Stimulated activated CD4-positive, alpha-beta T cell treated with anti-CD3 and anti-CD28 coated beads, Interleukin-12 subunit alpha, Interleukin-12 subunit beta, amount 100 ng/mL, for 4 hours (primary cell): Measurements from ENCODE around the gene ELMO1.

Experiments
- DNase-seq: peaks from one replicate; pipeline ENCODE4 v3.0.0-alpha.2; 2020

Gene ELMO1

GRCh38 chr7:36889182-36889581 is 559.5 kb downstream of the ELMO1 start:
- DNase-seq: no peak

GRCh38 chr7:36887969-36888368 is 560.7 kb downstream of the ELMO1 start:
- no peak for DNase-seq

- no peak for DNase-seq
Measured at GRCh38 chr7:36887233-36887632, 561.4 kb downstream of the ELMO1 start.

DNA sequence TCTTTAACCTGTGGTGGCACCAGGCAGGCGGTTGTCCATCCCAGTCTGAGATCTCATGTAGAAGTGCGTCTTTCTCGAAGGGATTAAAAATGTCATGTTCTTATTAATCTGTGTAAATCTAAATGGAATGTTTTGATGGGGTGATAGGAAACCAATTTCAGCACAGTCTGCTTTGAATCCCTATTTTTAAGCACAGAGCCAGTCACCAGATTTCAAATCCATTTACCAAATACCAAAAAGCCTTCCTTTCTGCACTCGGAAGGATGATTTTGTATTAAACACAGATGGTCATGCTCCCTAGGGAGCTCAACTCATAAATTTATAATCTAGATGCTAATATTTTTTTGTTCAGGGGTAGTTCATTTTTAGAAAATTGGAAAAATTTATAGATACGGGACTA is 563.8 kb downstream of the ELMO1 start:
- DNase-seq: no peak

DNA sequence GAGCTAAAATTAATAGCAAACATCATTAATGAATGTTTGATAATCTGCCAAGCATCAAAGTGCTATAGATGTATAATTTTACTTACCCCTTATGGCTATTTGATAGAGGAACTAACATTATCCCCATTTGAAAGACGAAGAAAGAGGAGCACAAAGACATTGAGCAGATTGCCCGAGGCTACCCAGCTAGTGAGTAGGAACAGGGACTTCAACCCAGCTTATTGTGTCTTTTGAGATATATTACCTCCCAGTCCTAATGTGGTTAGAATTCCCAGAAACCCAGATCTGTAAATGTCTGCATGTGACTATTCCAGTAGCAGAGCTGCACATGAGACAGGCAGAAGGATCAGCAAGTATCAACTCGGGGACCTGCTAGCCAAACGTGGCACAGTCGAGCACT is 564.3 kb downstream of the ELMO1 start:
- DNase-seq: no peak

DNA sequence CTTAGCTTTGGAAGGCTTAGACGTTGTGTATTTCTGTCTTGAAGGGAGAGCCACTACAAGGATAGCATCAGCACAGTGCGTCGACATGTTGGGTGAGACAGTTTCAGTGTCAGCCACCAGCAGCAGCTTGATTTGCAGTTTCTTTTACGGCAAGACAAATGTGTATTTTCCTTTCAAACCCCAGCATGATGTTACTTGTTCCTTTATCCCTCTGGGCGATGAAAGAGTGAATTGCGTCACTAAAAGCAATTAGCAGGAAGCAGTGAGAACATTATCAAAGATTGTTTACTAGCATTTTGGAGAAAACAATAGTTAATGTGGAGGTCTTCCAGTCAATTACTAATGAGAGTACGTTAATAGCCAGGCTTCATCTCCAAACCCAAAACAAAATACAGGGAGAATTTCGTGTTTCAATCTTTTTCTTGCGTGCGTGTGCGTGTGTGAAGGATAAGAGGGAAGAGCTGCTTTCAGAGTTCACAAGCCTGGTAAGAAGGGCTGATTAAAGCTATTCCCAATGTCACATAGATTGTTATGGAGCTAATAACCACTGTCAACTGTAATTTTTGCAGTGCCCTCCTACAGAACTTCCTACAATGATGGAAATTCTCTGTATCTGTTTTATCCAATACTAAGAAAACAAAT is 567.3 kb downstream of the ELMO1 start:
- no peak for DNase-seq

DNA sequence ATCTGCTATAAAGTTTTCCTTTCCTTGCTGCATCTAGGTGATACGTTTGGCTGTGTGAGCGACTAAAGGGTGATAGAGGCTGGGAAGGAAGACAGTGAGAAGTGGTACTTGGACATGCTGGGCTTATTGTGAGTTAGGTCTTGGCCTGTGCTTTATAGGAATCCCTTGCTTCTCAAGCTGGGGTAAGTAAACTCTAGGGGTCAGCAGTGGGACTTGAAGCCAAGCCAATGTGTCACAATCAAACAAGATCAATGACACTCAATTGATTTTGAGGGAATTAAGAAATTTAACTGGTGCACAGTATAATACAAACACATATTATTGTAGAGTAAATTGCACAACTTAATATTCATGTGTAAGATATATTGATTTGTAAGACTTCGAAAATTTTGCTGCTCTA is 568.6 kb downstream of the ELMO1 start:
- DNase-seq: no peak

GRCh38 chr7:36879021-36879420 is 569.6 kb downstream of the ELMO1 start:
- DNase-seq: no peak

GRCh38 chr7:36878288-36878687 is 570.4 kb downstream of the ELMO1 start:
- DNase-seq: no peak

- no peak for DNase-seq
Measured at GRCh38 chr7:36875794-36876193, 572.9 kb downstream of the ELMO1 start.

GRCh38 chr7:36874041-36874440 is 574.6 kb downstream of the ELMO1 start:
- DNase-seq: no peak

GRCh38 chr7:36871863-36872262 is 576.8 kb downstream of the ELMO1 start:
- no peak for DNase-seq

GRCh38 chr7:36871355-36871738 is 577.3 kb downstream of the ELMO1 start:
- no peak for DNase-seq

- DNase-seq: no peak
Measured at GRCh38 chr7:36870625-36871354, 577.9 kb downstream of the ELMO1 start.

DNA sequence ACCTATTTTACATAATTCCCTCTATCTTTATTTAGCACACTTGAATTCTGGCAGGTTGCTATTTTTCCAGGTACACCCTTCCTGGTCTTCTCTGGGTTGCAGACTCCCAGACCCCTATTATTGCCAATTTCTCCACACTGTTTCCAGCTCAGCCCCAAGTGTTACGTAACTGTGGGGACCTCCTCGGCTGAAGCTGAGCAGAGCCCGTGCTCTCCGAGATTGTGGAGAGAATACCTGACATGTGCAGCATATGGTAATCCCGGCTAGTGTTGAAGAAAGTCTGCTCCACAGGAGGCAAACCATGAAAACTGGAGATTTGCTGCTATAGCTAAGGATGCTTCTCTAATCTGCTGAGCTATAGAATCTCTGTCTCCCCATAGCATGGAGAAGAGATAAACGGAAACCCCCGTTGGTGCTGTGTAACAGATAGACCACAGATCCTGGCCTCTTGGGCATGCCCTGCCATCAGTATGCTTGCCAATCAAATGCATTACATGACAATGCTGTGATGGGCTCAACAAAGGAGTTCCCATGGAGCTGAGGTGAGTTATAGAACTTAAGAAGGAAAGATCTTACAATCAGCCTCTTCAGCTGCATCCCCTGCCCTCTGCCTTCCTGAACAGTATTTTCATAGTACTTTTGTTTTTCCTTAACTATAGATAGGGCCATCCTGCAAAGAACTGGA is 579.8 kb downstream of the ELMO1 start:
- no peak for DNase-seq

- no peak for DNase-seq
Measured at GRCh38 chr7:36865019-36865418, 583.6 kb downstream of the ELMO1 start.

GRCh38 chr7:36863901-36864701 is 584.6 kb downstream of the ELMO1 start:
- no peak for DNase-seq

- DNase-seq: no peak
Measured at GRCh38 chr7:36862771-36863261, 585.8 kb downstream of the ELMO1 start.

GRCh38 chr7:36861656-36862055 is 587.0 kb downstream of the ELMO1 start:
- DNase-seq: no peak

DNA sequence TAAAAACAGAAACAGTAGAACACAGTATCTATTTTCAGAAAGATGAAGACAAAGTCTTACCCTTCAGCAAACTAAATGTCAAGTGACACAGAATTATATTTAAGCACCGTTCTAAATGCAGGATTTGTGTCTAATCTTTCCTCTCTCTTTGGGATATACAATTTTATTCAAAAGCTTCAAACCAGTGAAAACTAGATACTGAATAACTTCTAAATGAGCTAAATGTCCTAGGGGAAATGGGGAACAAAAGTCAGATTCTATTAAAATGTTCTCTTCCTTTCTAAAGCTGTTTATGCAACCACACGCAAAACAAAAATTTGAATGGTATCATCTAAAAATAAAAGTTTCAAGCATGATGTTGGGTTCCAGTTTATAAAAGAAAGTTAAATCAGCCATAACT is 588.0 kb downstream of the ELMO1 start:
- no peak for DNase-seq

- no peak for DNase-seq
Measured at GRCh38 chr7:36855330-36855729, 593.3 kb downstream of the ELMO1 start.

DNA sequence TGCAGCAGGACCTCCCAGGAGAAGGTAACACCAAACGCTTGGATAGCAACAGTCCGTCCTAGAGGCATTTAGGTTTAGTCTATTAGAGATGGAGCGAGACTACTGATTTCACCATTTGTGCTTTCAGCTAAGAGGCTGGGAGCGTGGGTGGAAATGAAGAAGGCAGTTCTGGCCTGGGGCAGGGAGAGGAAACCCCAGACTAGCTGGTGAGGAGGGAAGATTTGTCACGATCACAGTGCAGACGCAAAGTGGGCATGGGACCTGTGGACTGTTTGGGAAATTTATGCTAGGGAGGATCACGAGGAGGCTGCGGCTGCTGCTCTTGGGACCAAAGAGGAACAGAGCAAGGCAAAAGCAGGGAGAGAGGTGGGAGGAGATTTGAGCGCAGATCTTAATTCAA is 594.0 kb downstream of the ELMO1 start:
- no peak for DNase-seq

DNA sequence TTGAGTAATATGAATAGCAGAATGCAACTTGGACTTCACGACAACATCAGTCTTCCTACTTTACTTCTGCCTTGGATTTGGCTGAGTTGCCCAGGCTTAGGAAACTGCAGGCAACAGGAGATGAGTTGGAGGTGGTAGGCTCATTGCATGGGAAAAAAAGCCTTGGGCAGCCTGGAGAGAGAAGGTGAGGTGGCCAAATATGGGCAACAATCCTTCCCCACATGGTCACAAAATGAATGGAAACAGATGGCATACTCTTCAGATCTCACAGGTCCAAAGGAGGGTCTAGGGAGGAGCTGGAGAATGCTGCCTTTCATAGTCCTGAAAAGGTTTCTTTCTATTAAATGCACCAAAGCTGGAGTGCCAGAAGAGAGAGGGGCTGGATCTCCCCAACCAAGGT is 595.7 kb downstream of the ELMO1 start:
- DNase-seq: no peak
